ENCODE measurements around the gene IL12RB1.

The IL12RB1 gene

GRCh38 chr19:18122424-18122823 lies 35.7 kb upstream of the IL12RB1 start:
- Histone ChIP-seq H4K20me1 (ENCODE audit: control insufficient read depth, insufficient read depth, low read depth, low read length) (no peaks in the 10 kb centered on the region; the same call in 1 of the 2 replicates), H3K36me3 (ENCODE audit: control insufficient read depth, low read length) (peaks cover 25% of the 10 kb centered on the region), H3K79me2 (ENCODE audit: control insufficient read depth, low read length) (peaks cover 18% of the 10 kb centered on the region), H3K4me2 (ENCODE audit: low read length) (no peak overlapping the region), H3K9me3 (ENCODE audit: control insufficient read depth, insufficient read depth, low read length) (no peaks in the 10 kb centered on the region), H3K27ac (ENCODE audit: low read depth, low read length) (no peak overlapping the region), H3K4me1 (ENCODE audit: control insufficient read depth, low read length) (peaks cover 26% of the 10 kb centered on the region), H3K27me3 (ENCODE audit: control insufficient read depth, low read length) (no peaks in the 10 kb centered on the region), H3K9me2 (replicated peaks; ENCODE audit: control insufficient read depth, low read length) (no peaks in the 10 kb centered on the region), H3K4me3 (ENCODE audit: low read length) (no peak overlapping the region), H3F3A (ENCODE audit: control insufficient read depth, insufficient read depth) (peaks cover 10% of the 10 kb centered on the region)
- TF ChIP-seq CTCF (IDR thresholded peaks at IDR 0.05; ENCODE audit: low read depth, low read length, poor library complexity, severe bottlenecking) (no peak), EZH2phosphoT487 (IDR thresholded peaks at IDR 0.05; ENCODE audit: borderline replicate concordance, low read length) (no peak)

GRCh38 chr19:18121166-18121565 lies 34.4 kb upstream of the IL12RB1 start:
- Histone ChIP-seq H3K4me2 (ENCODE audit: low read length) (no peak overlapping the region), H4K20me1 (ENCODE audit: control insufficient read depth, insufficient read depth, low read depth, low read length) (no peaks in the 10 kb centered on the region; the same call in 1 of the 2 replicates), H3K4me3 (ENCODE audit: low read length) (no peak overlapping the region), H3K27ac (ENCODE audit: low read depth, low read length) (no peak overlapping the region), H3K36me3 (ENCODE audit: control insufficient read depth, low read length) (peaks cover 25% of the 10 kb centered on the region), H3K4me1 (ENCODE audit: control insufficient read depth, low read length) (peaks cover 32% of the 10 kb centered on the region), H3K79me2 (ENCODE audit: control insufficient read depth, low read length) (peaks cover 18% of the 10 kb centered on the region), H3K27me3 (ENCODE audit: control insufficient read depth, low read length) (no peaks in the 10 kb centered on the region), H3K9me2 (replicated peaks; ENCODE audit: control insufficient read depth, low read length) (no peaks in the 10 kb centered on the region), H3F3A (ENCODE audit: control insufficient read depth, insufficient read depth) (peaks cover 10% of the 10 kb centered on the region), H3K9me3 (ENCODE audit: control insufficient read depth, insufficient read depth, low read length) (no peaks in the 10 kb centered on the region)
- TF ChIP-seq EZH2phosphoT487 (IDR thresholded peaks at IDR 0.05; ENCODE audit: borderline replicate concordance, low read length), result no peak
- TF ChIP-seq CTCF (IDR thresholded peaks at IDR 0.05; ENCODE audit: low read depth, low read length, poor library complexity, severe bottlenecking), result no peak

GRCh38 chr19:18120127-18120526 lies 33.4 kb upstream of the IL12RB1 start:
- Histone ChIP-seq H4K20me1 (ENCODE audit: control insufficient read depth, insufficient read depth, low read depth, low read length) (no peaks in the 10 kb centered on the region; the same call in 1 of the 2 replicates), H3K9me2 (replicated peaks; ENCODE audit: control insufficient read depth, low read length) (no peaks in the 10 kb centered on the region), H3K27me3 (ENCODE audit: control insufficient read depth, low read length) (no peaks in the 10 kb centered on the region), H3F3A (ENCODE audit: control insufficient read depth, insufficient read depth) (peaks cover 10% of the 10 kb centered on the region), H3K9me3 (ENCODE audit: control insufficient read depth, insufficient read depth, low read length) (no peaks in the 10 kb centered on the region), H3K36me3 (ENCODE audit: control insufficient read depth, low read length) (peaks cover 25% of the 10 kb centered on the region), H3K4me2 (ENCODE audit: low read length) (no peak overlapping the region), H3K4me1 (ENCODE audit: control insufficient read depth, low read length) (peaks cover 29% of the 10 kb centered on the region), H3K79me2 (ENCODE audit: control insufficient read depth, low read length) (peaks cover 18% of the 10 kb centered on the region), H3K27ac (ENCODE audit: low read depth, low read length) (no peak overlapping the region), H3K4me3 (ENCODE audit: low read length) (no peak overlapping the region)
- TF ChIP-seq CTCF (IDR thresholded peaks at IDR 0.05; ENCODE audit: low read depth, low read length, poor library complexity, severe bottlenecking) (no peak), EZH2phosphoT487 (IDR thresholded peaks at IDR 0.05; ENCODE audit: borderline replicate concordance, low read length) (no peak)
